OCI-LY3 (cell line): Measurements from ENCODE around the gene EMID1.

Experiments
- CTCF ChIP-seq: fragments of 200-600, 300-600 bp; sonication (generic); IDR thresholded peaks from 2 replicates; pipeline ENCODE4 v1.5.1; 2014; ENCODE audit warnings: antibody characterized with exemption, low read length, low read depth
- EZH2phosphoT487 ChIP-seq: fragments of 200-600 bp; shearing (Covaris generic); IDR thresholded peaks from 2 replicates; pipeline ENCODE4 v1.6.1; 2018; ENCODE audit warnings: antibody characterized with exemption, mixed run types, low read depth

- TF ChIP-seq CTCF (no peak), EZH2phosphoT487 (no peak)
Measured at GRCh38 chr22:29263791-29264276, 58.1 kb downstream of the EMID1 start.
